CD14-positive monocyte (primary cell): ENCODE results near the gene PTPN18. TPM values are rescaled to one million over a fixed set of nuclear protein-coding genes. Genes with fewer than 3 reads are reported as not detected.

Experiments used
- DNase-seq, 3 donors: peaks; one replicate each; pipeline ENCODE4 v3.0.0-alpha.2; 2011 to 2022
- H2AFZ ChIP-seq: 2 replicates; pipeline ENCODE4 v1.6.0; 2012; ENCODE audit warnings: mild to moderate bottlenecking, low read depth, low read length, inconsistent platforms; ENCODE audit not compliant: insufficient read depth, poor library complexity, severe bottlenecking
- H3K27ac ChIP-seq, 2 donors: 1 replicate in 1 of 2; 2 replicates in 1 of 2; pipeline ENCODE4 v1.5.1; 2012 to 2013; ENCODE audit warnings: low read length in 2 of 2, control low read depth in 1 of 2, inconsistent platforms in 1 of 2, low read depth in 1 of 2, mild to moderate bottlenecking in 1 of 2
- H3K27me3 ChIP-seq, 2 donors: one replicate each; pipeline versions ENCODE4 v1.6.0 to v1.6.1; 2011 to 2013; ENCODE audit warnings: low read length in 2 of 2; ENCODE audit not compliant: control insufficient read depth in 2 of 2, insufficient read depth in 2 of 2
- H3K36me3 ChIP-seq, 2 donors: replicated peaks in 1 of 2; 1 replicate in 1 of 2; 2 replicates in 1 of 2; pipeline versions ENCODE4 v1.5.1 to v1.6.1; 2012 to 2013; ENCODE audit warnings: low read length in 2 of 2, control low read depth in 1 of 2, inconsistent platforms in 1 of 2, mild to moderate bottlenecking in 1 of 2; ENCODE audit not compliant: insufficient read depth in 2 of 2, control insufficient read depth in 1 of 2
- H3K4me1 ChIP-seq, 2 donors: 1 replicate in 1 of 2; 2 replicates in 1 of 2; pipeline versions ENCODE4 v1.5.1 to v1.6.1; 2012 to 2013; ENCODE audit warnings: low read length in 2 of 2, control low read depth in 1 of 2, inconsistent platforms in 1 of 2, mild to moderate bottlenecking in 1 of 2, moderate library complexity in 1 of 2; ENCODE audit not compliant: insufficient read depth in 2 of 2, control insufficient read depth in 1 of 2
- H3K4me2 ChIP-seq: replicated peaks from 2 replicates; pipeline ENCODE3; 2012; ENCODE audit warnings: low read length, moderate library complexity, mild to moderate bottlenecking; ENCODE audit not compliant: poor library complexity, severe bottlenecking; ENCODE audit errors: extremely low read depth
- H3K4me3 ChIP-seq, 3 experiments: fragments of 200-600 bp in 1 of 3; sonication (generic) in 1 of 3; replicated peaks in 1 of 3; 1 replicate in 2 of 3; 2 replicates in 1 of 3; pipeline ENCODE4 v1.5.1; 2011 to 2013; ENCODE audit warnings: low read length in 3 of 3, mild to moderate bottlenecking in 3 of 3, control low read depth in 2 of 3, low read depth in 2 of 3, inconsistent platforms in 1 of 3, moderate library complexity in 1 of 3
- H3K79me2 ChIP-seq: 2 replicates; pipeline ENCODE4 v1.6.0; 2012; ENCODE audit warnings: mild to moderate bottlenecking, control low read depth, inconsistent platforms, low read length, moderate library complexity; ENCODE audit not compliant: insufficient read depth
- H3K9ac ChIP-seq: 2 replicates; pipeline ENCODE4 v1.6.0; 2017; ENCODE audit warnings: low read length, mild to moderate bottlenecking; ENCODE audit not compliant: insufficient read depth, poor library complexity, severe bottlenecking
- H3K9me3 ChIP-seq, 2 donors: replicated peaks in 1 of 2; 1 replicate in 1 of 2; 2 replicates in 1 of 2; pipeline versions ENCODE4 v1.5.1 to v1.6.1; 2012 to 2013; ENCODE audit warnings: low read length in 2 of 2, control low read depth in 1 of 2; ENCODE audit not compliant: control insufficient read depth in 1 of 2, insufficient read depth in 1 of 2
- H4K20me1 ChIP-seq: 2 replicates; pipeline ENCODE4 v1.6.0; 2012; ENCODE audit warnings: mild to moderate bottlenecking, low read length, control low read depth, moderate library complexity; ENCODE audit not compliant: insufficient read depth
- H3K27ac Mint-ChIP-seq, 7 donors: one replicate each; pipeline ENCODE4 v1.8.0; 2020; ENCODE audit warnings: mild to moderate bottlenecking in 7 of 7, mixed read lengths in 7 of 7, moderate library complexity in 6 of 7, inconsistent platforms in 2 of 7
- H3K27me3 Mint-ChIP-seq, 3 donors: one replicate each; pipeline ENCODE4 v1.8.0; 2021 to 2022; ENCODE audit warnings: low read depth in 3 of 3, mild to moderate bottlenecking in 3 of 3, mixed read lengths in 3 of 3, moderate library complexity in 3 of 3, inconsistent platforms in 1 of 3
- H3K36me3 Mint-ChIP-seq, 2 donors: one replicate each; pipeline ENCODE4 v1.8.0; 2020; ENCODE audit warnings: mixed read lengths in 2 of 2, inconsistent platforms in 1 of 2, mild to moderate bottlenecking in 1 of 2
- H3K4me1 Mint-ChIP-seq: one replicate; pipeline ENCODE4 v1.8.0; 2020; ENCODE audit warnings: mild to moderate bottlenecking, mixed read lengths
- H3K4me3 Mint-ChIP-seq, 2 donors: one replicate each; pipeline ENCODE4 v1.8.0; 2020; ENCODE audit warnings: mild to moderate bottlenecking in 2 of 2, mixed read lengths in 2 of 2, moderate library complexity in 1 of 2
- H3K9me3 Mint-ChIP-seq, 7 donors: one replicate each; pipeline ENCODE4 v1.8.0; 2020 to 2022; ENCODE audit warnings: mixed read lengths in 7 of 7, mild to moderate bottlenecking in 6 of 7, moderate library complexity in 6 of 7, inconsistent platforms in 2 of 7
- WGBS: methylation state at CpG from one replicate; pipeline ENCODE4 v1.1.5; 2013; ENCODE audit warnings: missing lambda C conversion rate; ENCODE audit not compliant: insufficient coverage; 5-methylcytosine and 5-hydroxymethylcytosine counted together
- intact Hi-C, 2 donors: fragments of 100-400 bp; cut with micrococcal nuclease; formaldehyde crosslinking; loops; one replicate each; pipeline versions ENCODE4 v1.15.0 to v1.15.1; 2023
- polyA plus RNA-seq, 3 donors: library from polyadenylated mRNA; depleted of rRNA in 1 of 3; unstranded in 2 of 3; stranded (reverse) in 1 of 3; fragments of 300-500 nt in 2 of 3; fragments of >200 nt in 1 of 3; fragmentation: Illumina TruSeq in 2 of 3; gene quantifications; 1 replicate in 2 of 3; 2 replicates in 1 of 3; pipeline ENCODE4 v1.2.3, GENCODE V29; 2012 to 2021
- TF ChIP-seq, protein P1 (sequence below): fragments of 200-600 bp; IDR thresholded peaks from one replicate; pipeline ENCODE4 v1.8.0; 2022; ENCODE audit warnings: antibody characterized with exemption, mild to moderate bottlenecking

The PTPN18 gene
- polyA plus RNA-seq, 3 donors = 72.2 to 365 (median 102) TPM

DNA sequence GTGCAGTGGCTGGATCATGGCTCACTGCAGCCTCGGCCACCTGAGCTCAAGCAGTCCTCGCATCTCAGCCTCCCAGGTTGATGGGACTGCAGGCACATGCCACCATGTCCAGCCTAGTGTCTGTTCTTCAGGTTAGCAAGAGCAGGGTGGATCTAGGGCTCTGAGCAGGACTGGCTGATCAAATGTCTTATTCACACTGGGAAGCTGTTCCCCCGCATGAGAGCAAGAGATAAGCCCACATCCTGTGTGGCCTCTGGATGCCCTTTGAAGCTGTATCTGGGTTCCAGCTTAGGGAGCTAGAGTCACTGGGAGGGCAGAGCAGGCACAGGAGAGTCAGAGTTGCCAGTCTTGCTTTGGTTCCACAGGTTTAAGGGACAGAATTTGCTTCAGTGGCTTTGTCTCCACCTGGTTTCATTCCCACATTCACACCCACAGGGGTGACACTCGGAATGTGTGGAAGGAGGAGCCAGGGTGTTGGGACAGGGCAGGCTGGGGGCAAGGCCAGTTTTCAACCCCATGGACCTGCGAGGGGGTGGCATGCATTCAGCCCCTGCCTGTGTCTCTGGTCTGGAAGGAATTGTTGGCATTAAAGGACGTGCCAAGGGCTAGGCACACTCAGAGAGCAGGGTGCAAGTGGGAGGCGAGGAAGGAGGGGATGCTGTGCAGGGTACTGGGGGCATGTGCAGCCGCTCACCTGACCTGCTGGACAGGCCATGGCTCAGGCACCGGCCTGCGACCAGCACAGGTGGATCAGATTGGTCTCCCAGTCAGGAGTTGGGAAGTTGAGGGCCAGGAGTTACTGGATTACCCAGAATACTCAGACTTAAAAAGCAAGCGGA is 24.5 kb downstream of the PTPN18 start:
- H3K27ac ChIP-seq = no peak overlapping the region
- no peak overlapping the region for H3K4me3 ChIP-seq
- H4K20me1 ChIP-seq = peaks cover 77% of the 10 kb centered on the region
- no peaks in the 10 kb centered on the region for H3K27me3 ChIP-seq
- intact Hi-C loops = no loop called here
- H3K27me3 Mint-ChIP-seq = peaks cover 0 to 2% (median 0%) of the 10 kb centered on the region in 3 donors
- H3K4me1 ChIP-seq = peaks cover 20 to 31% of the 10 kb centered on the region in 2 donors
- H3K4me3 Mint-ChIP-seq = no peak overlapping the region
- peaks cover 82% of the 10 kb centered on the region for H3K79me2 ChIP-seq
- TF ChIP-seq, protein P1, sequence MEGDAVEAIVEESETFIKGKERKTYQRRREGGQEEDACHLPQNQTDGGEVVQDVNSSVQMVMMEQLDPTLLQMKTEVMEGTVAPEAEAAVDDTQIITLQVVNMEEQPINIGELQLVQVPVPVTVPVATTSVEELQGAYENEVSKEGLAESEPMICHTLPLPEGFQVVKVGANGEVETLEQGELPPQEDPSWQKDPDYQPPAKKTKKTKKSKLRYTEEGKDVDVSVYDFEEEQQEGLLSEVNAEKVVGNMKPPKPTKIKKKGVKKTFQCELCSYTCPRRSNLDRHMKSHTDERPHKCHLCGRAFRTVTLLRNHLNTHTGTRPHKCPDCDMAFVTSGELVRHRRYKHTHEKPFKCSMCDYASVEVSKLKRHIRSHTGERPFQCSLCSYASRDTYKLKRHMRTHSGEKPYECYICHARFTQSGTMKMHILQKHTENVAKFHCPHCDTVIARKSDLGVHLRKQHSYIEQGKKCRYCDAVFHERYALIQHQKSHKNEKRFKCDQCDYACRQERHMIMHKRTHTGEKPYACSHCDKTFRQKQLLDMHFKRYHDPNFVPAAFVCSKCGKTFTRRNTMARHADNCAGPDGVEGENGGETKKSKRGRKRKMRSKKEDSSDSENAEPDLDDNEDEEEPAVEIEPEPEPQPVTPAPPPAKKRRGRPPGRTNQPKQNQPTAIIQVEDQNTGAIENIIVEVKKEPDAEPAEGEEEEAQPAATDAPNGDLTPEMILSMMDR = no peak
- peak overlapping the region in 3 of 7 donors; percentile 15 to 38 (median 31) for H3K27ac Mint-ChIP-seq
- H2AFZ ChIP-seq = no peak overlapping the region
- no peak overlapping the region for H3K4me2 ChIP-seq
- H3K4me1 Mint-ChIP-seq = peaks cover 32% of the 10 kb centered on the region
- WGBS = 95% methylated on average over 10 of the region's 11 CpGs
- H3K9me3 Mint-ChIP-seq = no peaks in the 10 kb centered on the region
- DNase-seq = no peak
- H3K9me3 ChIP-seq = no peaks in the 10 kb centered on the region
- no peak overlapping the region for H3K9ac ChIP-seq
- H3K36me3 ChIP-seq = peaks cover 36 to 77% of the 10 kb centered on the region in 2 donors
- peaks cover 53 to 62% of the 10 kb centered on the region in 2 donors for H3K36me3 Mint-ChIP-seq

DNA sequence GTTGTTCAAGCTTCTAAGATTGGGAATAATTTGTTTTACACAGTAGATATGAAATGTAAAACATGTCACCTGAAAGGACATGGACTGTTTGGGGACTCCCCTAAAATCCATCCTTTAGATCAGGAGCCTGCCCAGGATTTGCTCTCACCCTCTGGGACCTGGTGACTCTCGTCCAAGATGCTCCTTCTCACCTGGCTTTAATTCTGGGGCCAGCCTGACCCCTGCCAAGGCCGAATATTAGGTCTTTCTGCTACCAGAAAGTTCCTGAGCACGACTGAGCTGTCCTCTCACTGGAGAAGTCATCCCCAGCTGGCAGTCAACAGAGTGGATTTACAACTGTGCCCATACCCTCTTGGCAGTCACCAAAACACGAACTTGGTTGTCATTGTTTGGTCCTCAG is 25.3 kb downstream of the PTPN18 start:
- no peak overlapping the region for H2AFZ ChIP-seq
- peaks cover 45 to 54% of the 10 kb centered on the region in 2 donors for H3K36me3 Mint-ChIP-seq
- intact Hi-C loops = no loop called here
- H3K9ac ChIP-seq = no peak overlapping the region
- H3K27me3 ChIP-seq = no peaks in the 10 kb centered on the region
- DNase-seq = no peak
- peak overlapping the region in 3 of 7 donors; percentile 21 to 68 (median 41) for H3K27ac Mint-ChIP-seq
- TF ChIP-seq, protein P1 = no peak
- H3K9me3 ChIP-seq = no peaks in the 10 kb centered on the region
- H3K4me3 ChIP-seq = no peak overlapping the region
- peaks cover 24 to 31% of the 10 kb centered on the region in 2 donors for H3K4me1 ChIP-seq
- peaks cover 69% of the 10 kb centered on the region for H4K20me1 ChIP-seq
- H3K27me3 Mint-ChIP-seq = no peaks in the 10 kb centered on the region
- no peak overlapping the region for H3K4me3 Mint-ChIP-seq
- H3K9me3 Mint-ChIP-seq = no peaks in the 10 kb centered on the region
- H3K79me2 ChIP-seq = peaks cover 74% of the 10 kb centered on the region
- H3K27ac ChIP-seq = no peak overlapping the region
- 100% methylated on average over 3 of the region's 4 CpGs for WGBS
- H3K4me2 ChIP-seq = no peak overlapping the region
- peaks cover 28 to 69% of the 10 kb centered on the region in 2 donors for H3K36me3 ChIP-seq
- peaks cover 33% of the 10 kb centered on the region for H3K4me1 Mint-ChIP-seq
